Measurements from ENCODE around the gene PIK3R1. TPM values are rescaled to one million over a fixed set of nuclear protein-coding genes. Genes with fewer than 3 reads are reported as not detected.

PIK3R1 gene
- total and polyA plus RNA-seq, 10 donors = 4.9 to 200 (median 108) TPM

DNA sequence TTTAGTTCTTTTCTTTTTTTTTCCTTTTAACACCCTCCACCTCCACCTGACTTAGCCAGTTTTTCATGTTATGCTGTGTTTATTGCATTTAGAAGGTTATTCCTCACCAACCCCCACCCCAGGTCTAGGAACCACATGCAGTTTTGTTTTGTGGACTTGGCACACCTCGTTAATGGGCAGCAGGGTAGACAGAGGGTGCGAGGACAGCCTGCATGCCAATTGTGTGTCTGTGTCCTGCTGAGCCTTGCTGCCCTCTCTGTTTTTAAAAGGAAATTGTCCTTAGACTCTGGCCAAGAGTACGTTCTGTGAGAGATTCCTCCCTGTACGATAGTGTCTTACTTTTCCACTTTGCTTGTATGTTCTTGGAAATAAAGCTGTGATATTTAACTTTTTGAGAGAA lies 13.9 kb downstream of the PIK3R1 start:
- peaks cover 31 to 100% (median 84%) of the 10 kb centered on the region in 6 donors for H3K4me1 ChIP-seq
- TF ChIP-seq, protein P1, sequence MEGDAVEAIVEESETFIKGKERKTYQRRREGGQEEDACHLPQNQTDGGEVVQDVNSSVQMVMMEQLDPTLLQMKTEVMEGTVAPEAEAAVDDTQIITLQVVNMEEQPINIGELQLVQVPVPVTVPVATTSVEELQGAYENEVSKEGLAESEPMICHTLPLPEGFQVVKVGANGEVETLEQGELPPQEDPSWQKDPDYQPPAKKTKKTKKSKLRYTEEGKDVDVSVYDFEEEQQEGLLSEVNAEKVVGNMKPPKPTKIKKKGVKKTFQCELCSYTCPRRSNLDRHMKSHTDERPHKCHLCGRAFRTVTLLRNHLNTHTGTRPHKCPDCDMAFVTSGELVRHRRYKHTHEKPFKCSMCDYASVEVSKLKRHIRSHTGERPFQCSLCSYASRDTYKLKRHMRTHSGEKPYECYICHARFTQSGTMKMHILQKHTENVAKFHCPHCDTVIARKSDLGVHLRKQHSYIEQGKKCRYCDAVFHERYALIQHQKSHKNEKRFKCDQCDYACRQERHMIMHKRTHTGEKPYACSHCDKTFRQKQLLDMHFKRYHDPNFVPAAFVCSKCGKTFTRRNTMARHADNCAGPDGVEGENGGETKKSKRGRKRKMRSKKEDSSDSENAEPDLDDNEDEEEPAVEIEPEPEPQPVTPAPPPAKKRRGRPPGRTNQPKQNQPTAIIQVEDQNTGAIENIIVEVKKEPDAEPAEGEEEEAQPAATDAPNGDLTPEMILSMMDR (IDR thresholded peaks at IDR 0.05 in 8 of 11, conservative IDR thresholded peaks at IDR 0.05 in 3 of 11) = no peak
- TF ChIP-seq POLR2AphosphoS5 (IDR thresholded peaks at IDR 0.05) (no peak), POLR2A (IDR thresholded peaks at IDR 0.05) (no peak)
- H3K36me3 ChIP-seq = peaks cover 6 to 66% (median 15%) of the 10 kb centered on the region in 6 donors
- no peak overlapping the region for H3K27ac ChIP-seq
- intact Hi-C loops (cut with DNase I; ENCODE audit: low total_unique reads) = no loop called here
- H3K9me3 ChIP-seq = no peaks in the 10 kb centered on the region
- 58 to 78% (median 74%) methylated on average over 4 of the region's 4 CpGs for WGBS, 5 donors
- DNase-seq = no peak
- H3K27me3 ChIP-seq (replicated peaks in 1 of 7) = no peaks in the 10 kb centered on the region
- no peak overlapping the region for H3K4me3 ChIP-seq

DNA sequence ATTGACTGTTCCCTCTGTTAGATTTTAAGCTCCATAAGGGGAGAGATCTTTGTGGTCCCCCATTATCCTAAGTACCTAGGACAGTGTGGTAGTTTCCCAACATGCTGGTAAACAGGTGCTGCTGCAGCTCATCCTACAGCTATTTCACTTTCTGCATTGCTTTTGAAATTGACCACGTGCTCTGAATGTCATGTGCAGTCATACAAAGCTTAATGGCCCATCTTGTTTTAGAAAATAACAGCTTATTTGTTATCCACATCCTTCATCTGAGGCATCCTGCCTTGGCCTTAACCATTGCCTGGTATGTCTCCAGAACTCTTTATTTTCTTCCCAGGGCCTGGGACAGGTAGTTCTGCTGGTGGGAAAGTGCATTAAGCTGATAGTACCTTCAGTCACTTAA lies 14.7 kb downstream of the PIK3R1 start:
- DNase-seq = no peak
- peaks cover 6 to 72% (median 15%) of the 10 kb centered on the region in 6 donors for H3K36me3 ChIP-seq
- H3K4me1 ChIP-seq = peaks cover 23 to 100% (median 78%) of the 10 kb centered on the region in 6 donors
- H3K27ac ChIP-seq = no peak overlapping the region
- no peaks in the 10 kb centered on the region for H3K9me3 ChIP-seq
- TF ChIP-seq, protein P1 (IDR thresholded peaks at IDR 0.05 in 8 of 11, conservative IDR thresholded peaks at IDR 0.05 in 3 of 11) = no peak
- TF ChIP-seq POLR2AphosphoS5 (IDR thresholded peaks at IDR 0.05) = no peak
- TF ChIP-seq POLR2A (IDR thresholded peaks at IDR 0.05) = no peak
- 68 to 82% (median 73%) methylated on average over 1 of the region's 1 CpG for WGBS, 5 donors
- no peaks in the 10 kb centered on the region for H3K27me3 ChIP-seq (replicated peaks in 1 of 7)
- H3K4me3 ChIP-seq = no peak overlapping the region
- intact Hi-C loops (cut with DNase I; ENCODE audit: low total_unique reads) = no loop called here

DNA sequence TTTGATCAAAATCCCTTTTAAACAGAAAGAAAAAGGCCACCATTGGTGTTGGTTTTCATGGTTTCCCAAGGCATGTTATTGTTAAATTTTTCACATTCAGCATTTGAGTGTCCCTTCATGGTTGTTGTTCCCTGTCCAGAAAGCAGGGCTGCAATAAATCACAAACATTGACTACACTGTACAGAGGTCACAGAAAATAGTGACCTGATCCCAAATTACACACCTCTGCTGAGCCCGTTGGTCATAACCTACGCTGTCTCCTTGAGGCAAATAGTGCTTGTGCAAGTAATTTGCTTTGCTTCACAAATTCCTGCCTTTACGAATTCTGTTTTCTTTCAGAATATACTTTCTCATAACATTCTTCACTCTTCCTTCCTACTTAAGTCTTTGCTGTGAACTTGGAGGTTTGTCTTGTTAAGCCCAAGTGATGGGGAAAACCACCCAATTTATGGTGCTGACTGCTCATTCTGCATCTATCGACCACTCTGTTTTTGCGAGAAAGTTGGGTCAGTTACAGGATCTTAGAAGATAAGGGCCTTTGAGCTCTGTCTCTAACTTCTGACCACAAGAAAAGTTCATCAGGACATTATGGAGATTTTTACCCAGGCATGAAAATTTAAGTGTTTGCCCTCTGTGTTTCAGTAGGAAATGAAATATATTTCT lies 16.0 kb downstream of the PIK3R1 start:
- no peak overlapping the region for H3K27ac ChIP-seq
- peaks cover under 1 to 60% (median 11%) of the 10 kb centered on the region in 6 donors for H3K36me3 ChIP-seq
- H3K4me1 ChIP-seq = peaks cover 14 to 100% (median 65%) of the 10 kb centered on the region in 6 donors
- H3K9me3 ChIP-seq = no peaks in the 10 kb centered on the region
- WGBS, 5 donors = 84 to 87% (median 85%) methylated on average over 5 of the region's 5 CpGs
- no peak for TF ChIP-seq POLR2A (IDR thresholded peaks at IDR 0.05)
- TF ChIP-seq POLR2AphosphoS5 (IDR thresholded peaks at IDR 0.05) = no peak
- TF ChIP-seq, protein P1 (IDR thresholded peaks at IDR 0.05 in 8 of 11, conservative IDR thresholded peaks at IDR 0.05 in 3 of 11) = no peak
- DNase-seq = no peak
- H3K4me3 ChIP-seq = no peak overlapping the region
- no peaks in the 10 kb centered on the region for H3K27me3 ChIP-seq (replicated peaks in 1 of 7)
- intact Hi-C loops (cut with DNase I; ENCODE audit: low total_unique reads) = no loop called here

DNA sequence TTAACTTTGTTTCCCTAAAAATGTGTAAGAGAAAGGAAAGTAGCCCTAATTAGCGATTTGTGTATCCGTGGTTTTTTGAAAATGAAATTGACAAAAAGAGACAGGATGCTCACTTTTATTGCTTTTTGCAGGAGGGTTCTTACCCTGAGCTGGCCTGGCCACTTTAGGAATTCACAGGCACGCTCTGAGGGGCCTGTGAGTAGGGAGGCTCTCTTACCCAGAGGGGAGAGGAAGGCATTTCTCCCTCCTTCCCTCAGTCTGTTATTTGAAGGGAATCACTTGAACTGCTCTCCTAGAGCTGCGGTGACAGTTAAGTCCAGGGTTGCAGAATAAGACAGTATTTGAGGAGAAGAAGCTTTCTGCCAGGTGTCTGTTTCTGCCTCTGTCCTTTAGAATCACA lies 16.7 kb downstream of the PIK3R1 start:
- TF ChIP-seq, protein P1 (IDR thresholded peaks at IDR 0.05 in 8 of 11, conservative IDR thresholded peaks at IDR 0.05 in 3 of 11) = no peak
- no peak for TF ChIP-seq POLR2AphosphoS5 (IDR thresholded peaks at IDR 0.05)
- no peak for TF ChIP-seq POLR2A (IDR thresholded peaks at IDR 0.05)
- Histone ChIP-seq H3K9me3 (no peaks in the 10 kb centered on the region), H3K4me1 (peaks cover 14 to 100% (median 67%) of the 10 kb centered on the region in 6 donors), H3K27me3 (replicated peaks in 1 of 7) (no peaks in the 10 kb centered on the region), H3K27ac (peak overlapping the region in 1 of 8 donors; percentile 5), H3K36me3 (peaks cover 0 to 53% (median 3%) of the 10 kb centered on the region in 6 donors), H3K4me3 (no peak overlapping the region)
- DNase-seq = no peak
- 64 to 77% (median 68%) methylated on average over 4 of the region's 4 CpGs for WGBS, 5 donors
- intact Hi-C loops (cut with DNase I; ENCODE audit: low total_unique reads) = no loop called here
